ENCODE data around the gene PRR5.

Gene PRR5

DNA sequence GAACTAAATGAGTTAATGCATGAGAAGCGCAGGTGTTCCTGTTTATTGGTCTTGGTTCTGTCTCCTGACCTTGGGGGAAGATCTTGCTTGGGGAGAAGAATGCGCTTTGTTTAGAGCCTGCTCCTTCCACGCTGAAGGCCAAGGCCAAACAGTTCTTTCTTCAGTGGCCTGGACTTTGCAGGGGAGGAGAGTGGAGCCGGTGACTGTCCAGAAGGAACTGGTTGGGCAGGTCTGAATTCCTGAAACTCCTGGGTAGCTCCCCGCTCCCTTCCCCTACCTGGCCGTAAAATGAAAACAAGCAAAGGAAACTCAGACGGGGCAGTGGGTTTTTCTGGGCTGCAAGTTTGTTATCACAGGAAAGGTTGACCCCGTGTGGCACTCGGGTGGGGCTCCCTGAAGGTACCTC, 54.0 kb downstream of the PRR5 start:
- H3K4me3 ChIP-seq (ENCODE audit: low read depth, low read length): no peak overlapping the region
- TF ChIP-seq MYC (IDR thresholded peaks at IDR 0.05; ENCODE audit: low read depth, low read length) (no peak), POLR2A (IDR thresholded peaks at IDR 0.05; ENCODE audit: extremely low read depth, insufficient read length) (no peak)
- TF ChIP-seq, protein P1, sequence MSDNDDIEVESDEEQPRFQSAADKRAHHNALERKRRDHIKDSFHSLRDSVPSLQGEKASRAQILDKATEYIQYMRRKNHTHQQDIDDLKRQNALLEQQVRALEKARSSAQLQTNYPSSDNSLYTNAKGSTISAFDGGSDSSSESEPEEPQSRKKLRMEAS (IDR thresholded peaks at IDR 0.05; ENCODE audit: low read depth, low read length): no peak
- TF ChIP-seq, protein P2, sequence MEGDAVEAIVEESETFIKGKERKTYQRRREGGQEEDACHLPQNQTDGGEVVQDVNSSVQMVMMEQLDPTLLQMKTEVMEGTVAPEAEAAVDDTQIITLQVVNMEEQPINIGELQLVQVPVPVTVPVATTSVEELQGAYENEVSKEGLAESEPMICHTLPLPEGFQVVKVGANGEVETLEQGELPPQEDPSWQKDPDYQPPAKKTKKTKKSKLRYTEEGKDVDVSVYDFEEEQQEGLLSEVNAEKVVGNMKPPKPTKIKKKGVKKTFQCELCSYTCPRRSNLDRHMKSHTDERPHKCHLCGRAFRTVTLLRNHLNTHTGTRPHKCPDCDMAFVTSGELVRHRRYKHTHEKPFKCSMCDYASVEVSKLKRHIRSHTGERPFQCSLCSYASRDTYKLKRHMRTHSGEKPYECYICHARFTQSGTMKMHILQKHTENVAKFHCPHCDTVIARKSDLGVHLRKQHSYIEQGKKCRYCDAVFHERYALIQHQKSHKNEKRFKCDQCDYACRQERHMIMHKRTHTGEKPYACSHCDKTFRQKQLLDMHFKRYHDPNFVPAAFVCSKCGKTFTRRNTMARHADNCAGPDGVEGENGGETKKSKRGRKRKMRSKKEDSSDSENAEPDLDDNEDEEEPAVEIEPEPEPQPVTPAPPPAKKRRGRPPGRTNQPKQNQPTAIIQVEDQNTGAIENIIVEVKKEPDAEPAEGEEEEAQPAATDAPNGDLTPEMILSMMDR (IDR thresholded peaks at IDR 0.05; ENCODE audit: low read depth, low read length): no peak

DNA sequence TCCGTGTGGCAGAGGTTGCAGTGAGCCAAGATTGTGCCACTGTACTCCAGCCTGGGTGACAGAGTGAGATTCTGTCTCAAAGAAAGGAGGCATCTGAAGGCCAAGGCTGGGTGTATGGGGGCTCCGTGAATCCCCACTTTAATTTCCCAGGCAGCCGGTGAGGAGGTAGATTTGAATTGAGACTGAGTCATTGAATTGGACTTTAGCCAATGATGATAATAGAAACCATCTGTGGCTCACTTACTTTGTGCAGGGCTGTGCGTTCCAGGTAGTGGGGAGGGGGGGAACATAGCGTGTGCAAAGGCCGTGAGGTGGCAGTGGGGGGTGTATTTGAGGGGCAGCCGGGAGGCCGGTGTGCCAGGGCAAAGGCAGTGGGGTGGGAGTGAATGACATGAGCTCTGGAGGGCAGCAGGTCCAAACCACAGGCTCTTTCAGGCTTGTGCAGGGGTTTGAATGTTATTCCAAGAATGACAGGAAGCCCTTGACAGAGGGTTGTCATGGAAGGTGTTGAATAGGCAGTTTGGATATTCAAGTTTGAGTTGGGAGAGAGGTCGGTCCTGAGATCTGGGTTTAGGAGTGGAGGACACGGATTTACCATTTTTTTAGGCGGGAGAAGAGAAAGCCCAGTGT, 56.5 kb downstream of the PRR5 start:
- no peak overlapping the region for H3K4me3 ChIP-seq (ENCODE audit: low read depth, low read length)
- no peak for DNase-seq (ENCODE audit: low read depth)
- TF ChIP-seq, protein P1 (IDR thresholded peaks at IDR 0.05; ENCODE audit: low read depth, low read length): no peak
- TF ChIP-seq MYC (IDR thresholded peaks at IDR 0.05; ENCODE audit: low read depth, low read length): no peak
- TF ChIP-seq POLR2A (IDR thresholded peaks at IDR 0.05; ENCODE audit: extremely low read depth, insufficient read length): no peak
- TF ChIP-seq, protein P2 (IDR thresholded peaks at IDR 0.05; ENCODE audit: low read depth, low read length): no peak

More for the DNA sequence above, 54.0 kb downstream of the PRR5 start:
- no peak for DNase-seq (ENCODE audit: low read depth)

DNA sequence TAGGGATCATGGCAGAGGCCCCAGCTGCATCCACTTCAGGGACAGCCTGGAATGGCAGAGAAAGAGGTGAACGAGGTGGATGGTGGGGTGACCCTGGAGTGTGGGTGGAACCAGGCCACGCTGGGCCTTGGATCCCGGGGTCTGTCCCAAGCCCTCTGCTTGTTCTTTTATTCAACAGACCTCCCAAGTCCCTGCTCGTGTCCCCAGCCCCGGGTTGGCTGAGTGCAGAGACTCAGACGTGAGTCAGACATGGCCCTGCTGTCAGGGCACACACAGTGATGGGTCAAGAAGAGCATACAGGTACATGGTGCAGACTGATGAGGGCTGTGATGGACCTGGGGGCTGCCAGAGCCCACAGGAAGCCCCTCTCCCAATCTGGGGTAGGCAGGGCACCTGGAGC, 57.0 kb downstream of the PRR5 start:
- DNase-seq (ENCODE audit: low read depth): no peak
- TF ChIP-seq POLR2A (IDR thresholded peaks at IDR 0.05; ENCODE audit: extremely low read depth, insufficient read length) (no peak), MYC (IDR thresholded peaks at IDR 0.05; ENCODE audit: low read depth, low read length) (no peak)
- TF ChIP-seq, protein P1 (IDR thresholded peaks at IDR 0.05; ENCODE audit: low read depth, low read length): no peak
- TF ChIP-seq, protein P2 (IDR thresholded peaks at IDR 0.05; ENCODE audit: low read depth, low read length): no peak
- no peak overlapping the region for H3K4me3 ChIP-seq (ENCODE audit: low read depth, low read length)

DNA sequence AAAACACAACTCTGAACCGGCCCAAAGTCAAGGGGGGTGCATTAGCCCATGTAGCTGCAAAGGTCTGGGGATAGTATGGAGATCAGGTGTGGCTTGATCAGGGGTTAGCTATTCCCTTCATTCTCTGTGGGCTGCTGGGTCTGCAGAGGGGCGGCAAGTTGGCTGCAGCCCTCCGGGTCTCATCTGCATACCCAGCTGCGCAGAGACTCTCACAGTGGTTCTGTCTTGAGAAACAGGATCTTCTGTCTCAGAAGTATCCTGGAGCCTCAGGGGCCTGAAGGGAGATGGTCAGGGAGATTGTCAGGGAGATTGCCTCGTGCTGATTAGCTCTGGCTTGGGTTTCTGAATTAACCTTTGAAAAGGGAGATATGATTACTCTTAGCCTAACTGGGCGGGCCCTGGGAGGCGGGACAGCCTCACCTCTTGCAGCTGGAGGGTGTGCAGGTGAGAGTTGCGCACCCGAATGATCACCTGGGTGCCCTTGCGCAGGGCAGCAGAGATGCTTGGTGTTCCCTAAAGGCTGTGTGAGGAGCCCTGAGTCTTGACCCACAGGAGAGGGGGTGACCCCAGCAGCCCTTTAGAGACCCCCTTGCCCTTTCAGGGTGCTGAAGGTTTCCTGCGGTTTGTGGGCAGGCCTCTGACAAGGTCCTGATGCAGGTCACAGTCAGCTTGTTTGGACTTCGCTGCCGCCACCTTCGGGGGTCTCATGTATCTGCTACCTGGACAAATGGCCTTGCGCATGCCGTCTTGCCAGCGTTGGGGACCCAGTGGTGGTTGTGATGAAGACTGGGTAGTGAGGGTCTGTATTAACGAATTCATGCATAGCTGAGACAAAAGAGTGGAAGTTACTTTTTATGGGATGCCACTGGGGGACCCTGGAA, 57.7 kb downstream of the PRR5 start:
- no peak for TF ChIP-seq MYC (IDR thresholded peaks at IDR 0.05; ENCODE audit: low read depth, low read length)
- TF ChIP-seq, protein P1 (IDR thresholded peaks at IDR 0.05; ENCODE audit: low read depth, low read length): no peak
- TF ChIP-seq POLR2A (IDR thresholded peaks at IDR 0.05; ENCODE audit: extremely low read depth, insufficient read length): no peak
- TF ChIP-seq, protein P2 (IDR thresholded peaks at IDR 0.05; ENCODE audit: low read depth, low read length): no peak
- no peak for DNase-seq (ENCODE audit: low read depth)

DNA sequence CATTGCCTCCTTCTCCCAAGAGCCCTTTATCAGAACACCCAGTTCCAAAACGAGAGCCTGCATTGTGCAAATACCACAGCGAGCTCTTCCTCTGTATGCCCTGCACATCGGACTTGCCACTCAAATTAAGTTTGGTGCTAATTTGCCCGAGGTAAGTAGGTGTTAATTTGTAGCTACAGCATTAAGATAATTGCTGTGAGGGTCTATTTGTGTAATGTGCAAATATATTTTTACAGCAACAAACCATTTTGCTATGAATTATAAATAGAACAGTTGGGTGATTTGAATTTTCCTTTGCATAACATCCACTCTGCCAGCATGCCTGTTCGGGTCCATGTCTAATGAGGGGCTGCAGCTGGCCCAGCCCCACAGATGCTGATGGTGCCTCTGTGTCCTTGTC, 58.5 kb downstream of the PRR5 start:
- DNase-seq (ENCODE audit: low read depth): no peak
- no peak for TF ChIP-seq POLR2A (IDR thresholded peaks at IDR 0.05; ENCODE audit: extremely low read depth, insufficient read length)
- TF ChIP-seq MYC (IDR thresholded peaks at IDR 0.05; ENCODE audit: low read depth, low read length): no peak
- TF ChIP-seq, protein P1 (IDR thresholded peaks at IDR 0.05; ENCODE audit: low read depth, low read length): no peak
- no peak overlapping the region for H3K4me3 ChIP-seq (ENCODE audit: low read depth, low read length)

More for the DNA sequence above, 57.7 kb downstream of the PRR5 start:
- H3K4me3 ChIP-seq (ENCODE audit: low read depth, low read length): no peak overlapping the region

DNA sequence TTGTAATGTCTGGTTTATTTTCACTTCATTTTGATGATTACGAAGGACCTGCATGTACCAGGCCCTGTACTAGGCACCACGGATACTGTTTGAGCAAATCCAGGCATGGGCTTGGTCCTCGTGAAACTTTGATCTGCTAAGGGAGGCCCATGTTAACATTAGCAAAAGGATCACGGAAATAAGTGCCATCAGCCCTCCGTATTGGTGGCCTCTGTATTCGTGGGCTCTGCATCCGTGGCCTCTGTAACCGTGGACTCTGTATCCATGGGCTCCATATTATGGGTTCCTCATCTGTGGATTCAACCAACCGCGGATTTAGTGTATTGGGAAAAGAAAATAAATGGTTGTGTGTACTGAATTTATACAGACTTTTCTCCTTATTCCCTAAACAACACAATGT, 59.0 kb downstream of the PRR5 start:
- no peak overlapping the region for H3K4me3 ChIP-seq (ENCODE audit: low read depth, low read length)
- TF ChIP-seq, protein P2 (IDR thresholded peaks at IDR 0.05; ENCODE audit: low read depth, low read length): no peak
- TF ChIP-seq, protein P1 (IDR thresholded peaks at IDR 0.05; ENCODE audit: low read depth, low read length): no peak
- TF ChIP-seq POLR2A (IDR thresholded peaks at IDR 0.05; ENCODE audit: extremely low read depth, insufficient read length) (no peak), MYC (IDR thresholded peaks at IDR 0.05; ENCODE audit: low read depth, low read length) (no peak)
- DNase-seq (ENCODE audit: low read depth): no peak
